Measurements from ENCODE around the gene B4GALNT4. TPM values are rescaled to one million over a fixed set of nuclear protein-coding genes. Genes with fewer than 3 reads are reported as not detected.

B4GALNT4 gene
- total RNA-seq, 1 experiment from 2014 or later: 88.0 TPM

DNA sequence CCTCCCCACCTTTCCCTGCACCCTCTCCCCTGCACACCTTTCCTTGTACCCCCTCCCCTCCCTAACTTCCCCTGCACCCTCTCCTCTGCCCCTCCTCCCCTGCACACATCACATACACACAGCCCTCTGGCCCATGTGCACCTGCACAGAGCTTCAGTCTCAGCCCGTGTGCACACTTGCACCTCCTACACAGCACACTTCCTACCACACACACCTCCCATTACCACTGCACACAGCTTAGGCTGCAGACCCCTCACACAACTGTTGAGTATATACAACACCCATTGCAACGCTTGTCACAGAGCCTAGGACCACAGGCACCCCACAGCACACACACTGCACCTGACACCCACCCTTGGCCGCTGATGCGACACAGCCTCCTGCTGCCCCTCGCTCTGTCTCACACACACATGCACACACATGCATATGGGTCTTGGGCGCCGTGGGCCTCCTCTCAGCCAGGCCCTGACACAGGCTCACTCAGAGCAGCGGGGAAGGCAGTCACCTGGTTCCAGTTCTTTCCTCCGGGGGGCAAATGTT, 45.1 kb downstream of the B4GALNT4 start:
- no peak overlapping the region; the same call in 1 of the 2 replicates for H3K27ac Mint-ChIP-seq
- ChIA-PET CTCF (interaction anchor here (0.6 to 3.9 kb wide), 4 partner anchors 12 to 56 kb away, joined by 3 to 35 read pairs (median 3); partner anchors contain the start of gene ANO9), POLR2A (no interaction called here)
- no peaks in the 10 kb centered on the region for H3K36me3 Mint-ChIP-seq
- DNase-seq (ENCODE audit: low spot score) (peak; percentile 12), ATAC-seq (no peak)
- H3K4me1 Mint-ChIP-seq: peaks cover 23% of the 10 kb centered on the region
- TF ChIP-seq NR3C1 (CRISPR knock-in tag; conservative IDR thresholded peaks at IDR 0.05; ENCODE audit: low read depth) (no peak), NFE2L1 (CRISPR knock-in tag; IDR thresholded peaks at IDR 0.05) (no peak)
- TF ChIP-seq, protein P1, sequence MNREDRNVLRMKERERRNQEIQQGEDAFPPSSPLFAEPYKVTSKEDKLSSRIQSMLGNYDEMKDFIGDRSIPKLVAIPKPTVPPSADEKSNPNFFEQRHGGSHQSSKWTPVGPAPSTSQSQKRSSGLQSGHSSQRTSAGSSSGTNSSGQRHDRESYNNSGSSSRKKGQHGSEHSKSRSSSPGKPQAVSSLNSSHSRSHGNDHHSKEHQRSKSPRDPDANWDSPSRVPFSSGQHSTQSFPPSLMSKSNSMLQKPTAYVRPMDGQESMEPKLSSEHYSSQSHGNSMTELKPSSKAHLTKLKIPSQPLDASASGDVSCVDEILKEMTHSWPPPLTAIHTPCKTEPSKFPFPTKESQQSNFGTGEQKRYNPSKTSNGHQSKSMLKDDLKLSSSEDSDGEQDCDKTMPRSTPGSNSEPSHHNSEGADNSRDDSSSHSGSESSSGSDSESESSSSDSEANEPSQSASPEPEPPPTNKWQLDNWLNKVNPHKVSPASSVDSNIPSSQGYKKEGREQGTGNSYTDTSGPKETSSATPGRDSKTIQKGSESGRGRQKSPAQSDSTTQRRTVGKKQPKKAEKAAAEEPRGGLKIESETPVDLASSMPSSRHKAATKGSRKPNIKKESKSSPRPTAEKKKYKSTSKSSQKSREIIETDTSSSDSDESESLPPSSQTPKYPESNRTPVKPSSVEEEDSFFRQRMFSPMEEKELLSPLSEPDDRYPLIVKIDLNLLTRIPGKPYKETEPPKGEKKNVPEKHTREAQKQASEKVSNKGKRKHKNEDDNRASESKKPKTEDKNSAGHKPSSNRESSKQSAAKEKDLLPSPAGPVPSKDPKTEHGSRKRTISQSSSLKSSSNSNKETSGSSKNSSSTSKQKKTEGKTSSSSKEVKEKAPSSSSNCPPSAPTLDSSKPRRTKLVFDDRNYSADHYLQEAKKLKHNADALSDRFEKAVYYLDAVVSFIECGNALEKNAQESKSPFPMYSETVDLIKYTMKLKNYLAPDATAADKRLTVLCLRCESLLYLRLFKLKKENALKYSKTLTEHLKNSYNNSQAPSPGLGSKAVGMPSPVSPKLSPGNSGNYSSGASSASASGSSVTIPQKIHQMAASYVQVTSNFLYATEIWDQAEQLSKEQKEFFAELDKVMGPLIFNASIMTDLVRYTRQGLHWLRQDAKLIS (CRISPR knock-in tag; IDR thresholded peaks at IDR 0.05; ENCODE audit: borderline replicate concordance): no peak
- no peak overlapping the region for H3K4me3 Mint-ChIP-seq
- no peaks in the 10 kb centered on the region for H3K9me3 Mint-ChIP-seq
- H3K27me3 Mint-ChIP-seq (ENCODE audit: low read depth): peaks cover 10% of the 10 kb centered on the region

- peaks cover 10% of the 10 kb centered on the region for H3K27me3 Mint-ChIP-seq (ENCODE audit: low read depth)
- peak; percentile 18 for DNase-seq (ENCODE audit: low spot score)
- H3K36me3 Mint-ChIP-seq: no peaks in the 10 kb centered on the region
- H3K4me1 Mint-ChIP-seq: peaks cover 23% of the 10 kb centered on the region
- TF ChIP-seq, protein P2, sequence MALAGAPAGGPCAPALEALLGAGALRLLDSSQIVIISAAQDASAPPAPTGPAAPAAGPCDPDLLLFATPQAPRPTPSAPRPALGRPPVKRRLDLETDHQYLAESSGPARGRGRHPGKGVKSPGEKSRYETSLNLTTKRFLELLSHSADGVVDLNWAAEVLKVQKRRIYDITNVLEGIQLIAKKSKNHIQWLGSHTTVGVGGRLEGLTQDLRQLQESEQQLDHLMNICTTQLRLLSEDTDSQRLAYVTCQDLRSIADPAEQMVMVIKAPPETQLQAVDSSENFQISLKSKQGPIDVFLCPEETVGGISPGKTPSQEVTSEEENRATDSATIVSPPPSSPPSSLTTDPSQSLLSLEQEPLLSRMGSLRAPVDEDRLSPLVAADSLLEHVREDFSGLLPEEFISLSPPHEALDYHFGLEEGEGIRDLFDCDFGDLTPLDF (CRISPR knock-in tag; IDR thresholded peaks at IDR 0.05): no peak
- no peak for TF ChIP-seq JAZF1 (CRISPR knock-in tag; IDR thresholded peaks at IDR 0.05)
- CTCF ChIA-PET: interaction anchor here (0.7 to 3.9 kb wide), 3 partner anchors 9 to 35 kb away, joined by 3 to 35 read pairs (median 20); no protein-coding TSS in a partner anchor
- no peak overlapping the region for H3K27ac Mint-ChIP-seq
- no peak for ATAC-seq
- H3K9me3 Mint-ChIP-seq: no peaks in the 10 kb centered on the region
- H3K4me3 Mint-ChIP-seq: peak overlapping the region; percentile 74
- POLR2A ChIA-PET: interaction anchor here (0.9 to 2.4 kb wide), 4 partner anchors 8 to 120 kb away, joined by 3 to 12 read pairs (median 4); partner anchors contain the start of gene PKP3
These were observed 46.3 kb downstream of the B4GALNT4 start for GRCh38 chr11:415640-416041.

- H3K36me3 Mint-ChIP-seq: no peaks in the 10 kb centered on the region
- H3K4me3 Mint-ChIP-seq: peak overlapping the region; percentile 74
- DNase-seq (ENCODE audit: low spot score): peak; percentile 21
- no peak overlapping the region for H3K27ac Mint-ChIP-seq
- H3K4me1 Mint-ChIP-seq: peaks cover 23% of the 10 kb centered on the region
- TF ChIP-seq ZNF512 (CRISPR knock-in tag; IDR thresholded peaks at IDR 0.05; ENCODE audit: borderline replicate concordance) (no peak), SP1 (CRISPR knock-in tag; conservative IDR thresholded peaks at IDR 0.05) (no peak), ATF1 (CRISPR knock-in tag; IDR thresholded peaks at IDR 0.05) (0 out of 2 replicates have a peak, but pooled peaks have one; percentile 52), ZNF281 (CRISPR knock-in tag; IDR thresholded peaks at IDR 0.05) (no peak)
- TF ChIP-seq, protein P1 (CRISPR knock-in tag; IDR thresholded peaks at IDR 0.05; ENCODE audit: borderline replicate concordance): no peak
- TF ChIP-seq, protein P3, sequence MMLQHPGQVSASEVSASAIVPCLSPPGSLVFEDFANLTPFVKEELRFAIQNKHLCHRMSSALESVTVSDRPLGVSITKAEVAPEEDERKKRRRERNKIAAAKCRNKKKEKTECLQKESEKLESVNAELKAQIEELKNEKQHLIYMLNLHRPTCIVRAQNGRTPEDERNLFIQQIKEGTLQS (CRISPR knock-in tag; conservative IDR thresholded peaks at IDR 0.05): 0 out of 2 replicates have a peak, but pooled peaks have one; percentile 25
- H3K27me3 Mint-ChIP-seq (ENCODE audit: low read depth): peaks cover 10% of the 10 kb centered on the region
- peak; percentile 1; the same call in 1 of the 2 replicates for ATAC-seq
- CTCF ChIA-PET: interaction anchor here (0.8 to 3.9 kb wide), 9 partner anchors 9 to 166 kb away, joined by 3 to 35 read pairs (median 4); no protein-coding TSS in a partner anchor
- POLR2A ChIA-PET: interaction anchor here (0.9 to 2.4 kb wide), 7 partner anchors 9 to 120 kb away, joined by 3 to 12 read pairs (median 4); partner anchors contain the start of genes IFITM5 and PKP3
- H3K9me3 Mint-ChIP-seq: no peaks in the 10 kb centered on the region
These were observed 46.9 kb downstream of the B4GALNT4 start for GRCh38 chr11:416051-416756.

All from WTC11 (cell line).